ENCODE results near the gene MTAP.
A peak's percentile ranks its signal among the peaks of the same experiment; 100 is the strongest.

The MTAP gene

GRCh38 chr9:21800931-21801682 lies 1.3 kb upstream of the MTAP start:
- DNase-seq, result no peak
- no peak for TF ChIP-seq CTCF (IDR thresholded peaks at IDR 0.05; ENCODE audit: low read depth, low read length)
- no peaks in the 10 kb centered on the region for H3K9me3 ChIP-seq (ENCODE audit: severe bottlenecking)
- no peak overlapping the region for H3K27ac ChIP-seq
- H3K36me3 ChIP-seq, result no peaks in the 10 kb centered on the region
- peaks cover 36% of the 10 kb centered on the region for H3K27me3 ChIP-seq (ENCODE audit: insufficient read depth, low read depth, severe bottlenecking)
- no peak overlapping the region for H3K4me3 ChIP-seq (ENCODE audit: low read depth, low read length)

GRCh38 chr9:21801683-21802417 lies 586 bp upstream of the MTAP start:
- no peak for TF ChIP-seq CTCF (IDR thresholded peaks at IDR 0.05; ENCODE audit: low read depth, low read length)
- Histone ChIP-seq H3K4me3 (ENCODE audit: low read depth, low read length) (peak overlapping the region; percentile 8), H3K27me3 (ENCODE audit: insufficient read depth, low read depth, severe bottlenecking) (peaks cover 31% of the 10 kb centered on the region), H3K36me3 (no peaks in the 10 kb centered on the region), H3K27ac (no peak overlapping the region), H3K9me3 (ENCODE audit: severe bottlenecking) (no peaks in the 10 kb centered on the region)
- peak; percentile 49 for DNase-seq

DNA sequence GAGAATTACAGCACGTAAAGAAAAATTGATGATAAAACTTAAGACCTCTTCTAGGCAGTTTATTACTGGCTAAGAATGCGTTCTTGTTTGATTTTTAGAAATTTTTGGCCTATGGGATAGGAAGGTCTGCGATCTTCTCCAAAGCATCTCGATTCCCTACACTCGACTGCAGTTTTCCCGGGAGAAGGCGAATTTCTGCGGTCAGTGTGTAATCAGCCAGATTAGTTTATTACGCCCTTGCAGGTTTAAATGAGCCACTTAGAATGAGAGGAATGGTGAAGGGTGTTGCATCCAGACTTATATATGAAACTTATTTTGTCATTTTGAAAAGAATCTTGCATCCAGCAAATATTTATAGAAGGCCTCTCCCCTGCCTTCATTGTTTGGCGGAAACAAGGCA lies 1.2 kb downstream of the MTAP start:
- no peak for TF ChIP-seq CTCF (IDR thresholded peaks at IDR 0.05; ENCODE audit: low read depth, low read length)
- DNase-seq, result no peak
- Histone ChIP-seq H3K27ac (no peak overlapping the region), H3K27me3 (ENCODE audit: insufficient read depth, low read depth, severe bottlenecking) (peaks cover 30% of the 10 kb centered on the region), H3K9me3 (ENCODE audit: severe bottlenecking) (no peaks in the 10 kb centered on the region), H3K36me3 (no peaks in the 10 kb centered on the region), H3K4me3 (ENCODE audit: low read depth, low read length) (no peak overlapping the region)

DNA sequence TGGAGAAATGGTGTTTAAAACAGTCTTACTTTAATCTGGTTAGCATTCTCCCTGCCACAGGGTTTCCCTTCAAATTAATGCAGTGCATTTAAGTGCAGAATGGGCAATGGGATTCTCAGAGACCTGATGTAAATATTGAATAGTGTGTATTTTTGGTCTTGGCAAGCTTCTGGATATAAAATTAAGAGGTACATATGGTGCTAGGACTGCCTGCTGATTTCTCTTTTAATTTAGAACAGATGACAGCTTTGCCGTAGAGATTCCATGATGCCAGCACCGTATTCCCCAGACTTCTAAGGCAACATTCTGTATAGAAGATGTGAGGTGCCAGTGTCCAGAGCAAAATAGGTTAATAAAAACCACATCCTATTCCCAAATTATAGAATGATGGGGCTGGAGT lies 1.9 kb downstream of the MTAP start:
- peaks cover 30% of the 10 kb centered on the region for H3K27me3 ChIP-seq (ENCODE audit: insufficient read depth, low read depth, severe bottlenecking)
- no peaks in the 10 kb centered on the region for H3K9me3 ChIP-seq (ENCODE audit: severe bottlenecking)
- no peak for DNase-seq
- no peak overlapping the region for H3K27ac ChIP-seq
- no peak for TF ChIP-seq CTCF (IDR thresholded peaks at IDR 0.05; ENCODE audit: low read depth, low read length)
- H3K4me3 ChIP-seq (ENCODE audit: low read depth, low read length), result no peak overlapping the region
- H3K36me3 ChIP-seq, result no peaks in the 10 kb centered on the region

- Histone ChIP-seq H3K27ac (no peak overlapping the region), H3K9me3 (ENCODE audit: severe bottlenecking) (no peaks in the 10 kb centered on the region), H3K36me3 (no peaks in the 10 kb centered on the region), H3K4me3 (ENCODE audit: low read depth, low read length) (no peak overlapping the region), H3K27me3 (ENCODE audit: insufficient read depth, low read depth, severe bottlenecking) (peaks cover 30% of the 10 kb centered on the region)
- DNase-seq, result no peak
- TF ChIP-seq CTCF (IDR thresholded peaks at IDR 0.05; ENCODE audit: low read depth, low read length), result no peak
These were observed 2.4 kb downstream of the MTAP start for GRCh38 chr9:21804791-21805190.
